GM23248 (cell line): ENCODE data around the gene AOPEP.

Experiments used
- EZH2 ChIP-seq: fragments of 200-600 bp; sonication (generic); IDR thresholded peaks from 2 replicates; pipeline ENCODE4 v1.6.1; 2018; ENCODE audit warnings: antibody characterized with exemption, mild to moderate bottlenecking; ENCODE audit not compliant: insufficient read depth, poor library complexity, severe bottlenecking
- EZH2phosphoT487 ChIP-seq: fragments of 200-600 bp; sonication (generic); IDR thresholded peaks from 2 replicates; pipeline ENCODE4 v1.6.1; 2018; ENCODE audit warnings: antibody characterized with exemption, moderate library complexity, mild to moderate bottlenecking, low read depth; ENCODE audit not compliant: insufficient read depth

GRCh38 chr9:94927762-94928670 lies 201.5 kb downstream of the AOPEP start:
- TF ChIP-seq EZH2, result no peak
- TF ChIP-seq EZH2phosphoT487, result no peak
